ENCODE results near the gene ENTREP1.
A peak's percentile ranks its signal among the peaks of the same experiment; 100 is the strongest.

The ENTREP1 gene

GRCh38 chr9:69371001-69371400 lies 46.0 kb downstream of the ENTREP1 start:
- TF ChIP-seq ZFP3 (CRISPR knock-in tag; IDR thresholded peaks at IDR 0.05) (no peak), CSRNP3 (CRISPR knock-in tag; IDR thresholded peaks at IDR 0.05) (no peak), ZC3H10 (CRISPR knock-in tag; IDR thresholded peaks at IDR 0.05) (no peak), ARNTL (CRISPR knock-in tag; IDR thresholded peaks at IDR 0.05; ENCODE audit: borderline replicate concordance, low read depth) (no peak), CSDC2 (CRISPR knock-in tag; IDR thresholded peaks at IDR 0.05) (no peak)
- ATAC-seq: no peak

- peak; percentile 73 for ATAC-seq
- TF ChIP-seq TCF4 (CRISPR knock-in tag; IDR thresholded peaks at IDR 0.05; ENCODE audit: borderline replicate concordance): no peak
- TF ChIP-seq ZFP30 (CRISPR knock-in tag; IDR thresholded peaks at IDR 0.05): no peak
- no peak for TF ChIP-seq BACH2 (CRISPR knock-in tag; IDR thresholded peaks at IDR 0.05; ENCODE audit: borderline replicate concordance)
- TF ChIP-seq ZNF8 (CRISPR knock-in tag; IDR thresholded peaks at IDR 0.05): no peak
Observed at GRCh38 chr9:69376651-69377050, 51.6 kb downstream of the ENTREP1 start.

- TF ChIP-seq TOX (CRISPR knock-in tag; IDR thresholded peaks at IDR 0.05; ENCODE audit: borderline replicate concordance) (no peak), BACH2 (CRISPR knock-in tag; IDR thresholded peaks at IDR 0.05; ENCODE audit: borderline replicate concordance) (no peak), ZFP3 (CRISPR knock-in tag; IDR thresholded peaks at IDR 0.05) (no peak), RARB (CRISPR knock-in tag; IDR thresholded peaks at IDR 0.05) (no peak), CSDC2 (CRISPR knock-in tag; IDR thresholded peaks at IDR 0.05) (no peak), CSRNP3 (CRISPR knock-in tag; IDR thresholded peaks at IDR 0.05) (no peak), TCF4 (CRISPR knock-in tag; IDR thresholded peaks at IDR 0.05; ENCODE audit: borderline replicate concordance) (no peak), GLIS3 (CRISPR knock-in tag; IDR thresholded peaks at IDR 0.05) (no peak), ZNF565 (CRISPR knock-in tag; conservative IDR thresholded peaks at IDR 0.05; ENCODE audit: low read depth) (no peak), POU6F1 (CRISPR knock-in tag; IDR thresholded peaks at IDR 0.05; ENCODE audit: borderline replicate concordance, low read depth) (no peak)
- ATAC-seq: no peak
Observed at GRCh38 chr9:69377291-69377690, 52.3 kb downstream of the ENTREP1 start.

- no peak for ATAC-seq
- TF ChIP-seq ARNTL (CRISPR knock-in tag; IDR thresholded peaks at IDR 0.05; ENCODE audit: borderline replicate concordance, low read depth) (no peak), ZNF70 (CRISPR knock-in tag; IDR thresholded peaks at IDR 0.05) (no peak), PATZ1 (CRISPR knock-in tag; IDR thresholded peaks at IDR 0.05; ENCODE audit: borderline replicate concordance) (no peak), CSRNP3 (CRISPR knock-in tag; IDR thresholded peaks at IDR 0.05) (no peak), ZNF8 (CRISPR knock-in tag; IDR thresholded peaks at IDR 0.05) (no peak), ZNF565 (CRISPR knock-in tag; conservative IDR thresholded peaks at IDR 0.05; ENCODE audit: low read depth) (no peak), ZFP30 (CRISPR knock-in tag; IDR thresholded peaks at IDR 0.05) (no peak)
Observed at GRCh38 chr9:69377981-69378380, 53.0 kb downstream of the ENTREP1 start.

GRCh38 chr9:69379270-69379982 lies 54.4 kb downstream of the ENTREP1 start:
- peak; percentile 80 for ATAC-seq
- TF ChIP-seq PPARA (CRISPR knock-in tag; IDR thresholded peaks at IDR 0.05; ENCODE audit: borderline replicate concordance) (no peak), PATZ1 (CRISPR knock-in tag; IDR thresholded peaks at IDR 0.05; ENCODE audit: borderline replicate concordance) (no peak), OSR1 (CRISPR knock-in tag; IDR thresholded peaks at IDR 0.05) (no peak), ZNF565 (CRISPR knock-in tag; conservative IDR thresholded peaks at IDR 0.05; ENCODE audit: low read depth) (no peak), ZNF70 (CRISPR knock-in tag; IDR thresholded peaks at IDR 0.05) (no peak), CREB5 (CRISPR knock-in tag; IDR thresholded peaks at IDR 0.05; ENCODE audit: low read depth) (no peak), CSRNP3 (CRISPR knock-in tag; IDR thresholded peaks at IDR 0.05) (no peak), RARB (CRISPR knock-in tag; IDR thresholded peaks at IDR 0.05) (no peak)
